GM18867 (cell line): Measurements from ENCODE around the gene CCNK.

Source experiments
- ATAC-seq: cut with Tn5 transposase; IDR thresholded peaks from one replicate; pipeline ENCODE4 v1.9.1; 2021; ENCODE audit warnings: mild to moderate bottlenecking, moderate library complexity; ENCODE audit not compliant: unreplicated experiment

Gene CCNK

GRCh38 chr14:99549684-99550083 lies 68.5 kb downstream of the CCNK start:
- ATAC-seq = no peak

GRCh38 chr14:99550387-99550992 lies 69.3 kb downstream of the CCNK start:
- no peak for ATAC-seq

GRCh38 chr14:99551034-99551922 lies 70.1 kb downstream of the CCNK start:
- ATAC-seq = no peak

GRCh38 chr14:99552021-99552553 lies 70.9 kb downstream of the CCNK start:
- no peak for ATAC-seq

- no peak for ATAC-seq
These were observed 71.5 kb downstream of the CCNK start for GRCh38 chr14:99552572-99553216.

- ATAC-seq = no peak
These were observed 73.0 kb downstream of the CCNK start for GRCh38 chr14:99554184-99554583.

GRCh38 chr14:99554757-99555531 lies 73.7 kb downstream of the CCNK start:
- ATAC-seq = no peak

- no peak for ATAC-seq
These were observed 75.1 kb downstream of the CCNK start for GRCh38 chr14:99556134-99556791.

GRCh38 chr14:99559286-99559990 lies 78.2 kb downstream of the CCNK start:
- ATAC-seq = no peak

GRCh38 chr14:99560403-99560802 lies 79.2 kb downstream of the CCNK start:
- no peak for ATAC-seq

- ATAC-seq = no peak
These were observed 79.9 kb downstream of the CCNK start for GRCh38 chr14:99560922-99561683.

- no peak for ATAC-seq
These were observed 80.7 kb downstream of the CCNK start for GRCh38 chr14:99561864-99562263.
